ENCODE data around the gene IL1RAPL1.
A peak's percentile ranks its signal among the peaks of the same experiment; 100 is the strongest.

The IL1RAPL1 gene

GRCh38 chrX:29535212-29536162 lies 948.2 kb downstream of the IL1RAPL1 start:
- H3K4me3 Mint-ChIP-seq = no peak overlapping the region
- no peak for DNase-seq
- peaks cover 8% of the 10 kb centered on the region for H3K9me3 Mint-ChIP-seq

GRCh38 chrX:29541038-29541437 lies 953.8 kb downstream of the IL1RAPL1 start:
- peaks cover 8% of the 10 kb centered on the region for H3K9me3 Mint-ChIP-seq
- TF ChIP-seq CTCF (IDR thresholded peaks at IDR 0.05) = no peak
- DNase-seq = no peak
- no peaks in the 10 kb centered on the region for H3K36me3 Mint-ChIP-seq (ENCODE audit: low read depth)
- H3K4me3 Mint-ChIP-seq = no peak overlapping the region
- peaks cover 4% of the 10 kb centered on the region for H3K27me3 Mint-ChIP-seq (ENCODE audit: low read depth, poor library complexity)
- H3K27ac Mint-ChIP-seq = no peak overlapping the region
- H3K4me1 Mint-ChIP-seq = peaks cover 15% of the 10 kb centered on the region

More at GRCh38 chrX:29535212-29536162, 948.2 kb downstream of the IL1RAPL1 start:
- TF ChIP-seq CTCF (IDR thresholded peaks at IDR 0.05) = no peak
- Mint-ChIP-seq H3K27ac (no peak overlapping the region), H3K36me3 (ENCODE audit: low read depth) (no peaks in the 10 kb centered on the region), H3K27me3 (ENCODE audit: low read depth, poor library complexity) (peaks cover 7% of the 10 kb centered on the region), H3K4me1 (no peaks in the 10 kb centered on the region)

GRCh38 chrX:29542152-29542551 lies 954.9 kb downstream of the IL1RAPL1 start:
- no peak for TF ChIP-seq CTCF (IDR thresholded peaks at IDR 0.05)
- Mint-ChIP-seq H3K4me1 (peaks cover 15% of the 10 kb centered on the region), H3K36me3 (ENCODE audit: low read depth) (no peaks in the 10 kb centered on the region), H3K27me3 (ENCODE audit: low read depth, poor library complexity) (peaks cover 4% of the 10 kb centered on the region), H3K4me3 (no peak overlapping the region), H3K27ac (no peak overlapping the region), H3K9me3 (peaks cover 8% of the 10 kb centered on the region)
- DNase-seq = no peak

GRCh38 chrX:29545878-29546277 lies 958.6 kb downstream of the IL1RAPL1 start:
- Mint-ChIP-seq H3K4me3 (no peak overlapping the region), H3K9me3 (peaks cover 4% of the 10 kb centered on the region), H3K27me3 (ENCODE audit: low read depth, poor library complexity) (no peaks in the 10 kb centered on the region), H3K27ac (no peak overlapping the region), H3K36me3 (ENCODE audit: low read depth) (no peaks in the 10 kb centered on the region), H3K4me1 (peaks cover 15% of the 10 kb centered on the region)
- no peak for DNase-seq
- TF ChIP-seq CTCF (IDR thresholded peaks at IDR 0.05) = no peak

- Mint-ChIP-seq H3K4me3 (no peak overlapping the region), H3K36me3 (ENCODE audit: low read depth) (no peaks in the 10 kb centered on the region), H3K27ac (no peak overlapping the region), H3K4me1 (peaks cover 8% of the 10 kb centered on the region), H3K9me3 (peaks cover 6% of the 10 kb centered on the region), H3K27me3 (ENCODE audit: low read depth, poor library complexity) (no peaks in the 10 kb centered on the region)
- no peak for TF ChIP-seq CTCF (IDR thresholded peaks at IDR 0.05)
- no peak for DNase-seq
Observed at GRCh38 chrX:29547877-29548276, 960.6 kb downstream of the IL1RAPL1 start.

GRCh38 chrX:29553542-29553941 lies 966.3 kb downstream of the IL1RAPL1 start:
- H3K4me1 Mint-ChIP-seq = peaks cover 23% of the 10 kb centered on the region
- peaks cover 19% of the 10 kb centered on the region for H3K9me3 Mint-ChIP-seq
- peaks cover 2% of the 10 kb centered on the region for H3K36me3 Mint-ChIP-seq (ENCODE audit: low read depth)
- H3K27ac Mint-ChIP-seq = peak overlapping the region; percentile 94
- peak overlapping the region; percentile 18 for H3K4me3 Mint-ChIP-seq
- TF ChIP-seq CTCF (IDR thresholded peaks at IDR 0.05) = no peak
- H3K27me3 Mint-ChIP-seq (ENCODE audit: low read depth, poor library complexity) = no peaks in the 10 kb centered on the region
- no peak for DNase-seq
